GM12878 (cell line): ENCODE results near the gene OTUD3. TPM values are rescaled to one million over a fixed set of nuclear protein-coding genes. Genes with fewer than 3 reads are reported as not detected.

Source experiments
- ATAC-seq: fragments of 200-7000 bp; cut with Tn5 transposase; 3 replicates; pipeline ENCODE4 v1.9.1; 2020; ENCODE audit warnings: mild to moderate bottlenecking, moderate library complexity
- BruUV-seq: library from RNA; stranded (reverse); fragments of 400-500 nt; replicated peaks from 2 replicates; lab custom pipeline; 2021; lab: Mats Ljungman, UMichigan
- CTCF ChIA-PET: fragments of 300-600 bp; sonication (Branson Sonifier 250); formaldehyde crosslinking; extraction: SDS; loops from one replicate; lab custom pipeline; 2021; ENCODE audit warnings: inconsistent platforms; lab: Yijun Ruan, JAX
- POLR2A ChIA-PET: fragments of 350-600 bp; formaldehyde crosslinking; extraction: SDS; loops from one replicate; lab custom pipeline; 2021; ENCODE audit warnings: inconsistent platforms; lab: Charles Lee
- RAD21 ChIA-PET: fragments of 300-600 bp; sonication (Branson Sonifier 250); formaldehyde crosslinking; loops from one replicate; lab custom pipeline; 2023; ENCODE audit warnings: antibody characterized with exemption; ENCODE audit not compliant: unreplicated experiment; lab: Charles Lee
- SMC1A ChIA-PET: fragments of 300-600 bp; sonication (Branson Sonifier 250); formaldehyde crosslinking; loops from one replicate; lab custom pipeline; 2023; ENCODE audit not compliant: unreplicated experiment, uncharacterized antibody; lab: Charles Lee
- DNase-seq: peaks from one replicate; pipeline ENCODE4 v3.0.0-alpha.2; 2011; ENCODE audit warnings: low read depth, low spot score
- FAIRE-seq: peaks from 3 replicates; lab custom pipeline; 2011; peaks lifted over from hg19 to GRCh38; lab: Jason Lieb, UNC
- H2AFZ ChIP-seq: 2 replicates; pipeline ENCODE4 v1.6.0; 2011; ENCODE audit warnings: low read depth, low read length, control low read depth; ENCODE audit not compliant: control insufficient read depth
- H3K27ac ChIP-seq: 2 replicates; pipeline ENCODE4 v1.5.1; 2011; ENCODE audit warnings: control low read depth; ENCODE audit not compliant: control insufficient read depth, insufficient read depth
- H3K27me3 ChIP-seq, 2 experiments: replicated peaks in 1 of 2; 2 replicates each; pipeline versions ENCODE4 v1.6.0 to v1.6.1; 2011; ENCODE audit warnings: low read length in 1 of 2; ENCODE audit not compliant: control insufficient read depth in 2 of 2, insufficient read depth in 2 of 2
- H3K36me3 ChIP-seq, 2 experiments: 2 replicates each; pipeline ENCODE4 v1.5.1; 2011; ENCODE audit warnings: low read length in 1 of 2; ENCODE audit not compliant: control insufficient read depth in 2 of 2, insufficient read depth in 2 of 2
- H3K4me1 ChIP-seq: 2 replicates; pipeline ENCODE4 v1.6.1; 2011; ENCODE audit warnings: mild to moderate bottlenecking, low read length, moderate library complexity, mixed read lengths; ENCODE audit not compliant: control insufficient read depth, insufficient read depth
- H3K4me2 ChIP-seq: 2 replicates; pipeline ENCODE4 v1.6.0; 2011; ENCODE audit warnings: control low read depth; ENCODE audit not compliant: control insufficient read depth, insufficient read depth
- H3K4me3 ChIP-seq: fragments of 200-600 bp; sonication (generic); 2 replicates; pipeline ENCODE4 v1.5.1; 2016
- H3K79me2 ChIP-seq: 2 replicates; pipeline ENCODE4 v1.6.0; 2011; ENCODE audit warnings: low read length; ENCODE audit not compliant: control insufficient read depth, insufficient read depth
- H3K9ac ChIP-seq: 2 replicates; pipeline ENCODE4 v1.8.0; 2011; ENCODE audit warnings: low read length, control low read depth, mixed read lengths; ENCODE audit not compliant: control insufficient read depth, insufficient read depth
- H3K9me3 ChIP-seq: replicated peaks from 3 replicates; pipeline ENCODE4 v1.5.1; 2011; ENCODE audit warnings: mild to moderate bottlenecking, low read length; ENCODE audit not compliant: control insufficient read depth, insufficient read depth
- H4K20me1 ChIP-seq: 2 replicates; pipeline ENCODE4 v1.6.0; 2011; ENCODE audit not compliant: control insufficient read depth, insufficient read depth
- BMI1 ChIP-seq: fragments of 450-650 bp; IDR thresholded peaks from 2 replicates; pipeline ENCODE4 v1.6.1; 2016; ENCODE audit warnings: mild to moderate bottlenecking, moderate library complexity, borderline replicate concordance
- CBX3 ChIP-seq: fragments of 200-600 bp; sonication (generic); IDR thresholded peaks from 2 replicates; pipeline ENCODE4 v1.6.1; 2016; ENCODE audit warnings: low read depth, borderline replicate concordance
- DPF2 ChIP-seq: fragments of 450-650 bp; IDR thresholded peaks from 2 replicates; pipeline ENCODE4 v1.6.1; 2017; ENCODE audit warnings: mild to moderate bottlenecking
- ETV6 ChIP-seq, 2 experiments: fragments of 450-650 bp in 1 of 2; IDR thresholded peaks in 1 of 2; conservative IDR thresholded peaks in 1 of 2; 2 replicates each; pipeline ENCODE4 v1.6.1; 2014; ENCODE audit warnings: antibody characterized with exemption in 1 of 2, borderline replicate concordance in 1 of 2, low read depth in 1 of 2, mild to moderate bottlenecking in 1 of 2, moderate library complexity in 1 of 2
- NR2C2 ChIP-seq: IDR thresholded peaks from 2 replicates; pipeline ENCODE4 v1.6.1; 2011; ENCODE audit warnings: borderline replicate concordance, low read depth; ENCODE audit not compliant: control insufficient read depth, insufficient read length
- NRF1 ChIP-seq: conservative IDR thresholded peaks from 2 replicates; pipeline ENCODE4 v1.6.1; 2011; ENCODE audit warnings: mild to moderate bottlenecking, low read depth, low read length, improper control_type of control experiment
- RCOR1 ChIP-seq: conservative IDR thresholded peaks from 2 replicates; pipeline ENCODE4 v1.6.1; 2012; ENCODE audit warnings: low read depth, low read length, improper control_type of control experiment
- ZSCAN29 ChIP-seq: fragments of 450-650 bp; IDR thresholded peaks from 2 replicates; pipeline ENCODE4 v1.6.1; 2017; ENCODE audit warnings: mild to moderate bottlenecking, moderate library complexity
- WGBS: methylation state at CpG from one replicate; pipeline ENCODE4 v1.1.6; 2016; ENCODE audit warnings: low lambda C conversion rate; ENCODE audit not compliant: insufficient replicate concordance, insufficient coverage; ENCODE audit errors: missing lambda C conversion rate; 5-methylcytosine and 5-hydroxymethylcytosine counted together
- in situ Hi-C: fragments of 300-500 bp; cut with MboI; formaldehyde crosslinking; loops from 9 replicates; pipeline ENCODE4 v1.14.3; 2018; ENCODE audit warnings: mixed read lengths
- intact Hi-C: fragments of 100-400 bp; cut with micrococcal nuclease; formaldehyde crosslinking; loops from one replicate; pipeline ENCODE4 v1.14.2; 2022; ENCODE audit not compliant: unreplicated experiment
- polyA plus RNA-seq, 11 experiments: library from polyadenylated mRNA; depleted of rRNA in 4 of 11; unstranded in 6 of 11; stranded (reverse) in 5 of 11; fragments of >200 nt; fragmentation: Nextera tagmentation in 4 of 11; fragmentation: Illumina TruSeq in 1 of 11; extraction: Ambion mirVana in 4 of 11; extraction: Trizol in 1 of 11; gene quantifications; 1 replicate in 1 of 11; 2 replicates in 10 of 11; pipeline versions ENCODE4 v1.2.1 to v1.2.3, GENCODE V29; 2011 to 2016; ENCODE audit warnings: inconsistent platforms in 2 of 11, missing spikeins in 2 of 11, low read depth in 1 of 11
- total RNA-seq, 4 experiments: library from RNA; depleted of rRNA in 3 of 4; stranded (reverse); fragments of >200 nt in 3 of 4; fragmentation: Illumina TruSeq in 1 of 4; extraction: Trizol in 1 of 4; gene quantifications; 2 replicates each; pipeline versions ENCODE4 v1.2.1 to v1.2.3, GENCODE V29; 2013 to 2021
- TF ChIP-seq, protein P1 (sequence below): fragments of 450-650 bp; IDR thresholded peaks from 2 replicates; pipeline ENCODE4 v1.6.1; 2017; ENCODE audit warnings: antibody characterized with exemption, mild to moderate bottlenecking, moderate library complexity
- TF ChIP-seq, protein P2 (sequence below): fragments of 150-350 bp; IDR thresholded peaks from 2 replicates; pipeline ENCODE4 v1.6.1; 2016; ENCODE audit warnings: low read depth, low read length
- TF ChIP-seq, protein P3 (sequence below): fragments of 450-650 bp; IDR thresholded peaks from 2 replicates; pipeline ENCODE4 v1.6.1; 2017; ENCODE audit warnings: low read depth, mild to moderate bottlenecking, moderate library complexity

Gene OTUD3
- total and polyA plus RNA-seq, 10 of the 15 experiments (the other 5 are each of a cell fraction or from before 2014, with no cell fraction given) = 0.77 to 8.9 (median 4.8) TPM

DNA sequence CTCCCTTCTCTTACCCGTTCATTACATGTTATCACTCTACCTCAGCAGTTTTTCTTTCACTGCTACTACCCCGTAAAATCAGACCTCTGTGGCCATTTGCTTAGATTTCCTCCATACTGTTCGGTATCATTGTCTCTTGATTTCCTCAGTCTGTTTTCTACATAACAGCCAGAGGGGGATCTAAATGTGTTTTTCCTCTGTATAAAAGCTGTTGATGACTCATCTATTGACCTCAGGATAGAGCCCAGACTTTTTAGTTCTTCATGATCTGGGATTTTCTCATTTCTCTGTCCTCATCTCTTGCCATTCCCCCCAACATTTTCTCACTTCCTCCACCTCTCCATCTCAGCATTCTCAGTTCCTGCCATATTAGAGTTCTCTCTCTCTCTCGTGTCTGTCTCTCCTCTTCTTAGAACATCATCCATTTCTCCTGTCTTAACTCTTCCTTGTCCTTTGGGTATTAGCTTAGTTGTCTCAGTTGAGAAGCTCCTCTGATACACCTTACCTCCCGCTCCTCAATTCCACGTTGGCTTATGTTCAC lies 10.5 kb downstream of the OTUD3 start:
- no peak overlapping the region for H3K9ac ChIP-seq
- 82% methylated on average over 6 of the region's 6 CpGs for WGBS
- peaks cover 7% of the 10 kb centered on the region in 2 experiments; a peak in 3 of 4 replicates for H3K36me3 ChIP-seq
- H2AFZ ChIP-seq = no peak overlapping the region
- peaks cover 7% of the 10 kb centered on the region for H3K79me2 ChIP-seq
- ChIA-PET SMC1A (no interaction called here), POLR2A (no interaction called here), CTCF (no interaction called here), RAD21 (no interaction called here)
- in situ Hi-C loops = no loop called here
- H3K27ac ChIP-seq = no peak overlapping the region
- H3K4me2 ChIP-seq = no peak overlapping the region
- H3K4me3 ChIP-seq = no peak overlapping the region
- DNase-seq (no peak), ATAC-seq (no peak), FAIRE-seq (no peak)
- intact Hi-C loops = no loop called here
- no peaks in the 10 kb centered on the region for H3K4me1 ChIP-seq
- BruUV-seq = no TSS peak
- H3K9me3 ChIP-seq = no peaks in the 10 kb centered on the region
- no peaks in the 10 kb centered on the region for H4K20me1 ChIP-seq
- no peaks in the 10 kb centered on the region for H3K27me3 ChIP-seq
- no peak for TF ChIP-seq NR2C2
- TF ChIP-seq RCOR1 = no peak
- TF ChIP-seq, protein P1, sequence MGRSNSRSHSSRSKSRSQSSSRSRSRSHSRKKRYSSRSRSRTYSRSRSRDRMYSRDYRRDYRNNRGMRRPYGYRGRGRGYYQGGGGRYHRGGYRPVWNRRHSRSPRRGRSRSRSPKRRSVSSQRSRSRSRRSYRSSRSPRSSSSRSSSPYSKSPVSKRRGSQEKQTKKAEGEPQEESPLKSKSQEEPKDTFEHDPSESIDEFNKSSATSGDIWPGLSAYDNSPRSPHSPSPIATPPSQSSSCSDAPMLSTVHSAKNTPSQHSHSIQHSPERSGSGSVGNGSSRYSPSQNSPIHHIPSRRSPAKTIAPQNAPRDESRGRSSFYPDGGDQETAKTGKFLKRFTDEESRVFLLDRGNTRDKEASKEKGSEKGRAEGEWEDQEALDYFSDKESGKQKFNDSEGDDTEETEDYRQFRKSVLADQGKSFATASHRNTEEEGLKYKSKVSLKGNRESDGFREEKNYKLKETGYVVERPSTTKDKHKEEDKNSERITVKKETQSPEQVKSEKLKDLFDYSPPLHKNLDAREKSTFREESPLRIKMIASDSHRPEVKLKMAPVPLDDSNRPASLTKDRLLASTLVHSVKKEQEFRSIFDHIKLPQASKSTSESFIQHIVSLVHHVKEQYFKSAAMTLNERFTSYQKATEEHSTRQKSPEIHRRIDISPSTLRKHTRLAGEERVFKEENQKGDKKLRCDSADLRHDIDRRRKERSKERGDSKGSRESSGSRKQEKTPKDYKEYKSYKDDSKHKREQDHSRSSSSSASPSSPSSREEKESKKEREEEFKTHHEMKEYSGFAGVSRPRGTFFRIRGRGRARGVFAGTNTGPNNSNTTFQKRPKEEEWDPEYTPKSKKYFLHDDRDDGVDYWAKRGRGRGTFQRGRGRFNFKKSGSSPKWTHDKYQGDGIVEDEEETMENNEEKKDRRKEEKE = no peak
- no peak for TF ChIP-seq CBX3
- TF ChIP-seq ETV6 (conservative IDR thresholded peaks at IDR 0.05 in 1 of 2, IDR thresholded peaks at IDR 0.05 in 1 of 2; ENCODE audit: borderline replicate concordance in 1 of 2, low read depth in 1 of 2) = no peak
- TF ChIP-seq NRF1 = no peak
- TF ChIP-seq, protein P2, sequence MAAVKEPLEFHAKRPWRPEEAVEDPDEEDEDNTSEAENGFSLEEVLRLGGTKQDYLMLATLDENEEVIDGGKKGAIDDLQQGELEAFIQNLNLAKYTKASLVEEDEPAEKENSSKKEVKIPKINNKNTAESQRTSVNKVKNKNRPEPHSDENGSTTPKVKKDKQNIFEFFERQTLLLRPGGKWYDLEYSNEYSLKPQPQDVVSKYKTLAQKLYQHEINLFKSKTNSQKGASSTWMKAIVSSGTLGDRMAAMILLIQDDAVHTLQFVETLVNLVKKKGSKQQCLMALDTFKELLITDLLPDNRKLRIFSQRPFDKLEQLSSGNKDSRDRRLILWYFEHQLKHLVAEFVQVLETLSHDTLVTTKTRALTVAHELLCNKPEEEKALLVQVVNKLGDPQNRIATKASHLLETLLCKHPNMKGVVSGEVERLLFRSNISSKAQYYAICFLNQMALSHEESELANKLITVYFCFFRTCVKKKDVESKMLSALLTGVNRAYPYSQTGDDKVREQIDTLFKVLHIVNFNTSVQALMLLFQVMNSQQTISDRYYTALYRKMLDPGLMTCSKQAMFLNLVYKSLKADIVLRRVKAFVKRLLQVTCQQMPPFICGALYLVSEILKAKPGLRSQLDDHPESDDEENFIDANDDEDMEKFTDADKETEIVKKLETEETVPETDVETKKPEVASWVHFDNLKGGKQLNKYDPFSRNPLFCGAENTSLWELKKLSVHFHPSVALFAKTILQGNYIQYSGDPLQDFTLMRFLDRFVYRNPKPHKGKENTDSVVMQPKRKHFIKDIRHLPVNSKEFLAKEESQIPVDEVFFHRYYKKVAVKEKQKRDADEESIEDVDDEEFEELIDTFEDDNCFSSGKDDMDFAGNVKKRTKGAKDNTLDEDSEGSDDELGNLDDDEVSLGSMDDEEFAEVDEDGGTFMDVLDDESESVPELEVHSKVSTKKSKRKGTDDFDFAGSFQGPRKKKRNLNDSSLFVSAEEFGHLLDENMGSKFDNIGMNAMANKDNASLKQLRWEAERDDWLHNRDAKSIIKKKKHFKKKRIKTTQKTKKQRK = no peak
- TF ChIP-seq ZSCAN29 = no peak
- TF ChIP-seq, protein P3, sequence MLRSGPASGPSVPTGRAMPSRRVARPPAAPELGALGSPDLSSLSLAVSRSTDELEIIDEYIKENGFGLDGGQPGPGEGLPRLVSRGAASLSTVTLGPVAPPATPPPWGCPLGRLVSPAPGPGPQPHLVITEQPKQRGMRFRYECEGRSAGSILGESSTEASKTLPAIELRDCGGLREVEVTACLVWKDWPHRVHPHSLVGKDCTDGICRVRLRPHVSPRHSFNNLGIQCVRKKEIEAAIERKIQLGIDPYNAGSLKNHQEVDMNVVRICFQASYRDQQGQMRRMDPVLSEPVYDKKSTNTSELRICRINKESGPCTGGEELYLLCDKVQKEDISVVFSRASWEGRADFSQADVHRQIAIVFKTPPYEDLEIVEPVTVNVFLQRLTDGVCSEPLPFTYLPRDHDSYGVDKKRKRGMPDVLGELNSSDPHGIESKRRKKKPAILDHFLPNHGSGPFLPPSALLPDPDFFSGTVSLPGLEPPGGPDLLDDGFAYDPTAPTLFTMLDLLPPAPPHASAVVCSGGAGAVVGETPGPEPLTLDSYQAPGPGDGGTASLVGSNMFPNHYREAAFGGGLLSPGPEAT = no peak
- no peak for TF ChIP-seq BMI1
- TF ChIP-seq DPF2 = no peak
